Vagina (tissue), 2 donors: ENCODE data around the gene C1QTNF8. TPM values are rescaled to one million over a fixed set of nuclear protein-coding genes. Genes with fewer than 3 reads are reported as not detected.

Experiments used
- DNase-seq, 2 donors: peaks; one replicate each; pipeline ENCODE4 v3.0.0-alpha.2; 2017; ENCODE audit errors: extremely low spot score in 2 of 2
- H3K27ac ChIP-seq: fragments of 200-600 bp; sonication (generic); one replicate; pipeline ENCODE4 v1.5.1; 2019
- H3K27me3 ChIP-seq: fragments of 200-600 bp; sonication (generic); one replicate; pipeline ENCODE4 v1.5.1; 2019
- H3K36me3 ChIP-seq, 2 donors: fragments of 200-600 bp; sonication (generic); one replicate each; pipeline ENCODE4 v1.5.1; 2017 to 2019
- H3K4me1 ChIP-seq: fragments of 200-600 bp; sonication (generic); one replicate; pipeline ENCODE4 v1.5.1; 2019
- H3K4me3 ChIP-seq, 2 donors: fragments of 200-600 bp; sonication (generic); 1 replicate in 1 of 2; 2 replicates in 1 of 2; pipeline ENCODE4 v1.5.1; 2016 to 2019
- H3K9me3 ChIP-seq: fragments of 200-600 bp; sonication (generic); one replicate; pipeline ENCODE4 v1.5.1; 2019
- CTCF ChIP-seq, 3 experiments: fragments of 450-650 bp in 2 of 3; fragments of 200-600 bp in 1 of 3; sonication (generic) in 1 of 3; IDR thresholded peaks; one replicate each; pipeline ENCODE4 v1.5.1; 2017 to 2019; ENCODE audit warnings: antibody characterized with exemption in 3 of 3, mild to moderate bottlenecking in 2 of 3, moderate library complexity in 2 of 3
- POLR2A ChIP-seq, 2 donors: fragments of 450-650 bp; IDR thresholded peaks; one replicate each; pipeline ENCODE4 v1.6.1; 2017; ENCODE audit warnings: antibody characterized with exemption in 2 of 2, mild to moderate bottlenecking in 2 of 2, moderate library complexity in 2 of 2
- POLR2AphosphoS5 ChIP-seq, 2 donors: sonication (generic); formaldehyde crosslinking; IDR thresholded peaks; one replicate each; pipeline ENCODE4 v1.9.0; 2017; ENCODE audit warnings: antibody characterized with exemption in 2 of 2, mild to moderate bottlenecking in 2 of 2, low read depth in 1 of 2; ENCODE audit not compliant: insufficient read depth in 1 of 2
- intact Hi-C: fragments of 100-400 bp; cut with DNase I; formaldehyde crosslinking; loops from one replicate; pipeline ENCODE4 v1.15.1; 2023
- total RNA-seq: library from RNA; depleted of rRNA; stranded (reverse); fragments of >200 nt; gene quantifications from one replicate; pipeline ENCODE4 v1.2.3, GENCODE V29; 2016

Gene C1QTNF8
- total RNA-seq, 1 donor from 2014 or later: not detected

GRCh38 chr16:1119129-1119528 is 23.1 kb upstream of the C1QTNF8 start:
- Histone ChIP-seq H3K27me3 (peaks cover 4% of the 10 kb centered on the region), H3K4me1 (no peaks in the 10 kb centered on the region), H3K36me3 (no peaks in the 10 kb centered on the region), H3K9me3 (no peaks in the 10 kb centered on the region), H3K27ac (no peak overlapping the region), H3K4me3 (no peak overlapping the region)
- no peak for DNase-seq
- TF ChIP-seq POLR2A (IDR thresholded peaks at IDR 0.05) (no peak), POLR2AphosphoS5 (IDR thresholded peaks at IDR 0.05; ENCODE audit: insufficient read depth in 1 of 2, low read depth in 1 of 2) (no peak), CTCF (IDR thresholded peaks at IDR 0.05) (no peak)
- intact Hi-C loops: no loop called here

- no peaks in the 10 kb centered on the region for H3K4me1 ChIP-seq
- TF ChIP-seq CTCF (IDR thresholded peaks at IDR 0.05) (no peak), POLR2A (IDR thresholded peaks at IDR 0.05) (no peak), POLR2AphosphoS5 (IDR thresholded peaks at IDR 0.05; ENCODE audit: insufficient read depth in 1 of 2, low read depth in 1 of 2) (no peak)
- no peaks in the 10 kb centered on the region for H3K36me3 ChIP-seq
- peaks cover 4% of the 10 kb centered on the region for H3K27me3 ChIP-seq
- DNase-seq: no peak
- H3K9me3 ChIP-seq: no peaks in the 10 kb centered on the region
- intact Hi-C loops: no loop called here
- no peak overlapping the region for H3K27ac ChIP-seq
- no peak overlapping the region for H3K4me3 ChIP-seq
Measured at GRCh38 chr16:1117926-1118325, 21.9 kb upstream of the C1QTNF8 start.

GRCh38 chr16:1117176-1117900 is 21.3 kb upstream of the C1QTNF8 start:
- DNase-seq: no peak
- Histone ChIP-seq H3K27ac (no peak overlapping the region), H3K4me3 (no peak overlapping the region), H3K27me3 (peaks cover 4% of the 10 kb centered on the region), H3K4me1 (no peaks in the 10 kb centered on the region), H3K36me3 (no peaks in the 10 kb centered on the region), H3K9me3 (no peaks in the 10 kb centered on the region)
- TF ChIP-seq CTCF (IDR thresholded peaks at IDR 0.05): no peak
- TF ChIP-seq POLR2AphosphoS5 (IDR thresholded peaks at IDR 0.05; ENCODE audit: insufficient read depth in 1 of 2, low read depth in 1 of 2): no peak
- no peak for TF ChIP-seq POLR2A (IDR thresholded peaks at IDR 0.05)
- intact Hi-C loops: no loop called here

DNA sequence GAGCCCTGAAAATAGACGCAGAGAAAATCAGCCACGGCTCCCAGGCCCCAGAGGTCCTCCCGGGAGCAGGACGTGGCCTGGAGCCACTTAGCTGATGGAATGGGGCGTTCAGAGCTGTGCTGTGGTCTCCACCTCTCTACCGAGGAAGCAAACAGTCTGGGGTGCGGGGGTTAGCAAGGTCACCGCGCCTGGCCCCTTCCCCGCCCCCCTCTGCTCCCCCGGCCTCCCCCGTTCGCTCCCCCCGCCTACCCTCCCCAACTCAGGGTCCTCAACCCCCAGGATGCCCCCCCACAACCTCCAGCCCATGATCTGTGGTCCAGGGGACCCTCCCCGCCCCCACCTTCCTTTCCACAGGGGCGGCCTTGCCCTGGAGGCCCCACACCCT is 20.6 kb upstream of the C1QTNF8 start:
- Histone ChIP-seq H3K36me3 (no peaks in the 10 kb centered on the region), H3K4me1 (no peaks in the 10 kb centered on the region), H3K27me3 (peaks cover 4% of the 10 kb centered on the region), H3K27ac (no peak overlapping the region), H3K4me3 (no peak overlapping the region), H3K9me3 (no peaks in the 10 kb centered on the region)
- no peak for TF ChIP-seq CTCF (IDR thresholded peaks at IDR 0.05)
- no peak for TF ChIP-seq POLR2AphosphoS5 (IDR thresholded peaks at IDR 0.05; ENCODE audit: insufficient read depth in 1 of 2, low read depth in 1 of 2)
- TF ChIP-seq POLR2A (IDR thresholded peaks at IDR 0.05): no peak
- DNase-seq: no peak
- intact Hi-C loops: no loop called here

GRCh38 chr16:1113889-1114526 is 18.0 kb upstream of the C1QTNF8 start:
- Histone ChIP-seq H3K4me3 (no peak overlapping the region), H3K4me1 (peaks cover 2% of the 10 kb centered on the region), H3K9me3 (no peaks in the 10 kb centered on the region), H3K36me3 (no peaks in the 10 kb centered on the region), H3K27me3 (peaks cover 4% of the 10 kb centered on the region), H3K27ac (no peak overlapping the region)
- intact Hi-C loops: no loop called here
- no peak for DNase-seq
- TF ChIP-seq POLR2A (IDR thresholded peaks at IDR 0.05): no peak
- TF ChIP-seq CTCF (IDR thresholded peaks at IDR 0.05): no peak
- TF ChIP-seq POLR2AphosphoS5 (IDR thresholded peaks at IDR 0.05; ENCODE audit: insufficient read depth in 1 of 2, low read depth in 1 of 2): no peak
